Right atrium auricular region (tissue), 2 donors: ENCODE results near the gene MED16. TPM values are rescaled to one million over a fixed set of nuclear protein-coding genes. Genes with fewer than 3 reads are reported as not detected.
A peak's percentile ranks its signal among the peaks of the same experiment; 100 is the strongest.

Source experiments
- DNase-seq: peaks from one replicate; pipeline ENCODE4 v3.0.0-alpha.2; 2019; ENCODE audit warnings: low spot score
- H3K27ac ChIP-seq, 2 donors: fragments of 200-600 bp; sonication (generic); 1 replicate in 1 of 2; 2 replicates in 1 of 2; pipeline ENCODE4 v1.5.1; 2016 to 2019
- H3K27me3 ChIP-seq, 2 donors: fragments of 200-600 bp; sonication (generic); one replicate each; pipeline versions ENCODE4 v1.5.1 to v1.6.0; 2017 to 2019
- H3K36me3 ChIP-seq: fragments of 200-600 bp; sonication (generic); one replicate; pipeline ENCODE4 v1.5.1; 2016
- H3K4me1 ChIP-seq, 2 donors: fragments of 200-600 bp; sonication (generic); one replicate each; pipeline versions ENCODE4 v1.5.1 to v1.6.0; 2017 to 2019
- H3K4me3 ChIP-seq, 2 donors: fragments of 200-600 bp; sonication (generic); 1 replicate in 1 of 2; 2 replicates in 1 of 2; pipeline ENCODE4 v1.5.1; 2017 to 2019; ENCODE audit warnings: mild to moderate bottlenecking in 1 of 2, moderate library complexity in 1 of 2
- H3K9me3 ChIP-seq, 2 donors: fragments of 200-600 bp; sonication (generic); one replicate each; pipeline ENCODE4 v1.5.1; 2019
- total RNA-seq, 2 donors: library from RNA; depleted of rRNA; stranded (reverse); fragments of >200 nt; gene quantifications; one replicate each; pipeline ENCODE4 v1.1.0, GENCODE V29; 2016
- TF ChIP-seq, protein P1 (sequence below), 2 donors: fragments of 200-600 bp; sonication (generic); IDR thresholded peaks; one replicate each; pipeline ENCODE4 v1.5.1; 2019; ENCODE audit warnings: antibody characterized with exemption in 2 of 2

The MED16 gene
- total RNA-seq, 2 donors from 2014 or later, result 17.7 to 26.5 TPM

DNA sequence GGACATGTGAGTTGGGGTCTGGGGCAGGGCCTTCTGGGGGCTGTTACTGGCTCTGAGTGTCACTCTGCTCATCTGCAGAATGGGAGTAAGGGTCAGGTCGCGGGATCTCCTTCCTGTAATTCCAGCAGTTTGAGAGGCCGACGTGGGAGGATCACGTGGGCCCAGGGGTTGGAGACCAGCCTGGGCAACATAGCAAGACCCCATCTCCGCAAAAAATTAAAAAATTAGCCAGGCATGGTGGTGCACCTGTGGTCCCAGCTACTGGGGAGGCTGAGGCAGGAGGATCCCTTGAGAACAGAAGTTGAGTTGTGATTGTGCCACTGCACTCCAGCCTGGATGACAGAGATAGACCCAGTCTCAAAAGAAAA lies 36.9 kb upstream of the MED16 start:
- no peaks in the 10 kb centered on the region for H3K36me3 ChIP-seq
- no peak for DNase-seq
- no peak overlapping the region for H3K27ac ChIP-seq
- peaks cover 0 to 50% of the 10 kb centered on the region in 2 donors for H3K4me1 ChIP-seq
- H3K4me3 ChIP-seq, result no peak overlapping the region
- TF ChIP-seq, protein P1, sequence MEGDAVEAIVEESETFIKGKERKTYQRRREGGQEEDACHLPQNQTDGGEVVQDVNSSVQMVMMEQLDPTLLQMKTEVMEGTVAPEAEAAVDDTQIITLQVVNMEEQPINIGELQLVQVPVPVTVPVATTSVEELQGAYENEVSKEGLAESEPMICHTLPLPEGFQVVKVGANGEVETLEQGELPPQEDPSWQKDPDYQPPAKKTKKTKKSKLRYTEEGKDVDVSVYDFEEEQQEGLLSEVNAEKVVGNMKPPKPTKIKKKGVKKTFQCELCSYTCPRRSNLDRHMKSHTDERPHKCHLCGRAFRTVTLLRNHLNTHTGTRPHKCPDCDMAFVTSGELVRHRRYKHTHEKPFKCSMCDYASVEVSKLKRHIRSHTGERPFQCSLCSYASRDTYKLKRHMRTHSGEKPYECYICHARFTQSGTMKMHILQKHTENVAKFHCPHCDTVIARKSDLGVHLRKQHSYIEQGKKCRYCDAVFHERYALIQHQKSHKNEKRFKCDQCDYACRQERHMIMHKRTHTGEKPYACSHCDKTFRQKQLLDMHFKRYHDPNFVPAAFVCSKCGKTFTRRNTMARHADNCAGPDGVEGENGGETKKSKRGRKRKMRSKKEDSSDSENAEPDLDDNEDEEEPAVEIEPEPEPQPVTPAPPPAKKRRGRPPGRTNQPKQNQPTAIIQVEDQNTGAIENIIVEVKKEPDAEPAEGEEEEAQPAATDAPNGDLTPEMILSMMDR (IDR thresholded peaks at IDR 0.05), result no peak
- H3K27me3 ChIP-seq, result no peaks in the 10 kb centered on the region
- H3K9me3 ChIP-seq, result no peaks in the 10 kb centered on the region

DNA sequence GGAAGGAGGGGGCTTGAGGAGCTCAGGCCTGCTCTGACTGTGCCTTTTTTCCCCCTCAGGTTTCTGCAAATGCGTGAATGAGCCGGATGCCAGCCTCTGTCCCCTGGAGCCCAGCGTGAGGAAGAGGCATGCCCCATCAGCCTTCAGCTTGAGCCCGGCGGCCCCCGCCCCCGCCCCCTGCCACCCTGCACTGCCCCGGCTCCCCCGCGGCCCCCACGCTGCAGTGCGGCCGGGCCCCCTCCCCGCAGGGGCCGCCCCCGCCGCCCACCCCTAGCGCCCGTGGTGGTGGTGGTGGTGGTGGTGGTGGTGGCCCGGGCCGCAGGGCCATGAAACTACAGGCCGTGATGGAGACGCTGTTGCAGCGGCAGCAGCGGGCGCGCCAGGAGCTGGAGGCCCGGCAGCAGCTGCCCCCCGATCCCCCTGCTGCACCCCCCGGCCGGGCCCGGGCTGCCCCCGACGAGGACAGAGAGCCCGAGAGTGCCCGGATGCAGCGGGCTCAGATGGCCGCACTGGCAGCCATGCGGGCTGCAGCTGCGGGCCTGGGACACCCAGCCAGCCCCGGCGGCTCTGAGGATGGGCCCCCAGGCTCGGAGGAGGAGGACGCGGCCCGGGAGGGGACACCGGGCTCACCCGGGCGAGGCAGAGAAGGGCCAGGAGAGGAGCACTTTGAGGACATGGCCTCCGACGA lies 36.4 kb upstream of the MED16 start:
- no peak overlapping the region for H3K27ac ChIP-seq
- H3K4me3 ChIP-seq, result no peak overlapping the region
- DNase-seq, result no peak
- H3K27me3 ChIP-seq, result no peaks in the 10 kb centered on the region
- TF ChIP-seq, protein P1 (IDR thresholded peaks at IDR 0.05), result no peak
- H3K9me3 ChIP-seq, result no peaks in the 10 kb centered on the region
- no peaks in the 10 kb centered on the region for H3K36me3 ChIP-seq
- peaks cover 0 to 49% of the 10 kb centered on the region in 2 donors for H3K4me1 ChIP-seq

DNA sequence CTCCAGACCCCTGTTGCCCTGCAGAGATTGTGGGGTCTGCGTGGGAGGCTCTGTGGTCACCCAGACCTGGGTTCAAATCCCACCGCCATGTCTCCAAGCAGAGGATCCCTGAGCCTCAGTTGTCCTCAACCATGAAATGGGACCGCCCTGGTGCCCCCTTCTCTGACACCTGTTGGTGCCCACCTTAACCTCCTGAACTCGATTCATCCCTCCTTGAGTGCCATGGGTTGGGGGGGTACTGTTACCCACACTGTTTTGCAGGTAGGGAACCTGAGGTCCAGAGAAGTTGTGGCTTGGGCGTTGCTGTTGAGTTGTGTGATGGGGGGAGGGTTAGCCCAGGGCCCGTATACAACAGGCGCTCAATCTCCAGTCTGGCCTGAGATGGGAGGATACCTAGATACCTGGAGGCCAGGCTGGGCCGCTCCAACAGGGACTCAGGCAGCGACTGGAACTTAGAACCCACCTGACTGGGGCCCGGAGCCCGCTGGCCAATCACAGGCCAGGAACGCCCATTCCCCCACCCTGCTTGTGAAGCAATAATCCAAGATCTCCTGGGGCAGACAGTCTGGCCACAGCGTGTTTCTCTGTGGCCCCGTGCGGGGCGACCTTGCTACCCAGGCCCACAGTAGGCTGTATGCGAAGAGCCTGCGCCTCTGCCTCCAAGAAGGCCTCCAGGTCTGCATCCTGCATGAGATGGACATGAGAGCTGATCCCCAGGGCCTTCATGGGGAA lies 35.6 kb upstream of the MED16 start:
- Histone ChIP-seq H3K4me3 (no peak overlapping the region), H3K4me1 (peaks cover 0 to 45% of the 10 kb centered on the region in 2 donors), H3K27me3 (no peaks in the 10 kb centered on the region), H3K9me3 (no peaks in the 10 kb centered on the region), H3K27ac (no peak overlapping the region), H3K36me3 (no peaks in the 10 kb centered on the region)
- TF ChIP-seq, protein P1 (IDR thresholded peaks at IDR 0.05), result no peak
- DNase-seq, result no peak

DNA sequence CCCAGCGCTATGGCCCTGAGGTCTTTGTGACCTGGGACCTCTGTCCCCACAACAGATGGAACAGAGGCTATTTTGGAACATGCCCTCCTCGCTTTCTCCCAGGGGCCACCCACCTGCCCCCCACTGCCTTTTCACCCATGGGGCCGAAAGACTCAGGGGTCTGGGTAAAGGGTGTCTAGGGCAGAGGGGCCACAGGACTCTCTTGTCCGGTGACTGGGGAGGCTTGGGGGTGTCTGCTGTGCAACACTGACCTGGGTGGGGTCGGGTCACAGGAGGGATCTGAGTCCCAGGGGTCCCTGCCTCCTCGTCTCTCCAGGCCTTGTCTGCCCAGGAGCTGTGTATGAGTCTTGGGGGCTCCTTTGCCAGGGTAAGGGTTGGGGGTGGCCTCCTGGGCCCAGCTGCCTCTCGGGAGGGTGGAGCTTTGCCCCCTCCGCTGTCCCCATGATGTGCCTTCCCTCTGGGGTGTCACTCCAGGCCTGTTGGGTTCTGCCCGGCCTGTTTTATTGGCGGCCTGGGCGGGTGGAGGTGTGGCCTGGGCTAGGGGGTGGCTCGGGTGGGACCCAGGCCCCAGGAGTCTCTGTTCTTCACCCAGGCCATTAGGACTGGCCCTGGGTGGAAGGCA lies 34.9 kb upstream of the MED16 start:
- H3K27ac ChIP-seq, result peak overlapping the region; percentile 80 to 89
- peak overlapping the region in 1 of 2 donors; percentile 94 for H3K4me3 ChIP-seq
- no peak for DNase-seq
- no peaks in the 10 kb centered on the region for H3K36me3 ChIP-seq
- peaks cover 0 to 41% of the 10 kb centered on the region in 2 donors for H3K4me1 ChIP-seq
- TF ChIP-seq, protein P1 (IDR thresholded peaks at IDR 0.05), result no peak
- H3K27me3 ChIP-seq, result no peaks in the 10 kb centered on the region
- no peaks in the 10 kb centered on the region for H3K9me3 ChIP-seq

DNA sequence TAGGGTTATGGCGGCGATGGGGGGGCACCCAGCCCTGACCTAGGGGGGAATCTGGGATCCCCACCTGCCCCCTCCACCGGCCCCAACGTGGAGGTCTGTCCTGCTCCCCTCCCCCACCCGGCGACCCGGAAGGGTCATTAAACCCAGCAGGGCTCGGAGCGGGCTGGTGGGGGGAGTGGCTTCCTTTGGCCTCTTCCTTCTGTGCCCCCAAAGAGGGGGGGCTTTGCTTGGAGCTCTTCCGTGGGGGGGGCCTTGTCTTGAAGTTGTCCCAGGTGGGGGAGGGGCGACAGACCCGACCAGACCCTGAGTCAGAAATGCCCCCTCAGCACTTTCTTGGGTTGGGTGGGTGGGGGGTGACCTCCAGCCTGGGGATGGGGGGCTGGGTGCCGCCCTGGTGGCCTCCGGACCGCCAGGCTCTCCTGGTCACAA lies 34.4 kb upstream of the MED16 start:
- Histone ChIP-seq H3K36me3 (no peaks in the 10 kb centered on the region), H3K9me3 (no peaks in the 10 kb centered on the region), H3K27ac (peak overlapping the region; percentile 80 to 89), H3K4me1 (peaks cover 0 to 35% of the 10 kb centered on the region in 2 donors), H3K4me3 (peak overlapping the region; percentile 76 to 94), H3K27me3 (no peaks in the 10 kb centered on the region)
- TF ChIP-seq, protein P1 (IDR thresholded peaks at IDR 0.05), result no peak
- DNase-seq, result no peak
